ENCODE data around the gene ZIC1. TPM values are rescaled to one million over a fixed set of nuclear protein-coding genes. Genes with fewer than 3 reads are reported as not detected.

Gene ZIC1
- total RNA-seq: not detected
- long read RNA-seq: 0 reads

- DNase-seq (ENCODE audit: low spot score): no peak
- intact Hi-C loops (cut with DNase I): no loop called here
Measured at GRCh38 chr3:147409143-147410115, at the start of gene ZIC1. Gene ZIC1 (plus strand): TSS chr3:147409365. CDS start chr3:147410113, 748 bp downstream.

GRCh38 chr3:147360051-147360439 is 49.1 kb upstream of the ZIC1 start:
- DNase-seq (ENCODE audit: low spot score): no peak
- intact Hi-C loops (cut with DNase I): no loop called here

GRCh38 chr3:147360646-147361453 is 48.3 kb upstream of the ZIC1 start:
- no peak for DNase-seq (ENCODE audit: low spot score)
- intact Hi-C loops (cut with DNase I): no loop called here

DNA sequence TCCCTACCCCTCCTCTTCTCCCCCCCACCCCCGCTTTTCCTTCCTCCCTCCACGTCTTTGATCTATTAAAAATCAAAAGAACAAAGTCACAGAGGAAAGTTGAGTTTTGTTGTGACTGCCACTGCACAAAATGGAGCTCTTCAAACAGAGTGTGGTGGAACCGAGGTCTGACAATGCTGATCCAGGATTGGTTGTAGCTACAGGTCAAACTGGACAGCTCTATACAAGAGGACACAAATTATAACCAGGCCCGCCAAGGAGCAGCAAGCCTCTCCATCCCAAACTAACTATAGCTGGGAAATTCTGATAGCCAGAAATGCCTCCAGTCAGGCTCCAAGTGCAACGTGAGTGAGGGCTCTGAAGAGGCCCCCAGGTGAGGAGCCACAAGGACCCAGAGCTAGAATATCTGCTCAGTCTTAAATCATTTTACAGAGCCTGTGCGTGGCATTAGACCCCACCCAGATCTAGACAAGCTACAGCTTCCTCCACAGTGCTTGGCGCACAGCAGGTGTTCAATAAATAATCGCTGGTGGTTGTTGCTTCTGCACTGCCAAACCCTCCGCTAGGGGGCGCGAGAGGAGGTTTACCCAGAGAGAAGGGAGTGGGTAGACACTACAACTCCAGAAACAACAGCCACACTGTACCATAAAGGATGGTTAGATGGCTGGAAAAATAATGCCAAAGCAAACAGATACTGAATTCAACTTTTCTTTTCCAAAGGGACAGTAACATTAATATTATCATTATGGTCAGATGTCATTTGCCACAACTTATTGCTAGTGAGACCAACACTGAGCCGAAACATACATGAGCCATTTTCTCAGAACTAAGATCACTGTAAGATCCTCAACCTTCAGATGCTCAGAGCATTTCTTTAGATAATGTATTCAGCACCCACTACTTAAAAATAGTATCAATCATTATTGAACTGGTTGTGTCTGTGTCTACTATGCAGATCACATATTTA is 47.4 kb upstream of the ZIC1 start:
- intact Hi-C loops (cut with DNase I): no loop called here
- DNase-seq (ENCODE audit: low spot score): no peak

- intact Hi-C loops (cut with DNase I): no loop called here
- no peak for DNase-seq (ENCODE audit: low spot score)
Measured at GRCh38 chr3:147364771-147365170, 44.4 kb upstream of the ZIC1 start.

DNA sequence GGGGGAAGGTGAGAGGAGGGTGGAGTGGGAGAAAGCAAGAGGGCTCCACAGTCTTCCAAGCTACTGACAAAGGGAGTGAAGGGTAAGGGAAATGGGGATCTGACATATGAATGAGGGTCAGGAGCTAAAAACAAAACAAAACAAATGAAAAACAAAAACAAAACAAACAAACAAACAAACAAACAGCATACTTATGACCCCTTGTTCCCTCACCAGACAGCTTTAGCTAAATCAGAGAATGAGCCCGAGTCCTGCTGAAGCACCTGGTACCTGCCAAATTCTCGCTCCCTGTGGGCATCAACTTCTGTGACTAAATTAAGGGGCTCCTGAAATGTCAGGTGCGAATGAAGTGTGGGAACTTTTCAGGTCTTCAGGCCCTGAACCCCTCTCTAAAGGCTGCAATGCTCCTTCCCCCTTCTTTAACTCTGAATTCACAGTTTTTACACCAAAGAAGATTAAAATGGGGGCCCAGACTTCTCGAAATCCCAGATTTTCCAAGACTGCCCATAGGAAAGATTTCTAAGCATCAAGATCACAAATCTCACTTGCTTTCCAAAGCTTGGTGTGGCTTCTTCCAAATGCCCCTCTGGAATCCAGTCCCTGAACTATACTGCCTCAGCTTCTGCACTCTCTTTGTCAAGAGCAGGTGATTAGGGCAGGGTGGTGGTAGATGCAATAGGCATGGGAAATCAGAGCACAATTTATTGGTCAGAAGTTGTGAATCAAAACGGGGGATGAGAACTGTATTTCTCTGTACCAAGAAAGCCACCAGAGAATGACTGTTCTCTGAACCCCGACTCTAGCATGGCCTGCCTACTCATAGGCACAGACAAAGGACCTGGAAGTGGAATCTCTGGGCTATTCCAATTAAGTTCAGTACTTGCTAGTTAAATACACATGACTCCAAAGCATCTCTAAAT is 43.7 kb upstream of the ZIC1 start:
- no peak for DNase-seq (ENCODE audit: low spot score)
- intact Hi-C loops (cut with DNase I): no loop called here

GRCh38 chr3:147367676-147368075 is 41.5 kb upstream of the ZIC1 start:
- DNase-seq (ENCODE audit: low spot score): no peak
- intact Hi-C loops (cut with DNase I): no loop called here

GRCh38 chr3:147368151-147368550 is 41.0 kb upstream of the ZIC1 start:
- DNase-seq (ENCODE audit: low spot score): no peak
- intact Hi-C loops (cut with DNase I): no loop called here

GRCh38 chr3:147368561-147369221 is 40.5 kb upstream of the ZIC1 start:
- DNase-seq (ENCODE audit: low spot score): no peak
- intact Hi-C loops (cut with DNase I): no loop called here

- no peak for DNase-seq (ENCODE audit: low spot score)
- intact Hi-C loops (cut with DNase I): no loop called here
Measured at GRCh38 chr3:147369231-147369630, 39.9 kb upstream of the ZIC1 start.

- intact Hi-C loops (cut with DNase I): no loop called here
- no peak for DNase-seq (ENCODE audit: low spot score)
Measured at GRCh38 chr3:147369661-147370123, 39.5 kb upstream of the ZIC1 start.

GRCh38 chr3:147370349-147370748 is 38.8 kb upstream of the ZIC1 start:
- no peak for DNase-seq (ENCODE audit: low spot score)
- intact Hi-C loops (cut with DNase I): no loop called here

DNA sequence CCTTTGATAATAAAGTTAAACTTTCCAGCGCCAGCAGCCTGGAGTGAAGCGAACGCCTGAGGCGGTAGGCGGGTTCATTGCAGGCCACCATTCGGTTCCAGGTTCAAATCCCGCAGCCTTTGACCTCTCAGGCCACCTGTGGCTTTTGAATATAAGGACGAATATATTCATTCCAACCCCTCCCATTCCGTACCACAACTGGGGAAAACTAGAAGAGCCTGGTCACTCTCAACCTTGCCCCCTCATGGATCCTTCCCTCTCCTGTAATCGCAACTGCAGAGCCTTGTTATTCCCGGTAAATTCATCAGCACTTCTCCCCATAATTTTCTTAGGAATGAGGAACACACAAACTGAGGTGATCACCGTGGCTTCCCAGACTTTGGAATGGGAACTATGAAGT is 38.0 kb upstream of the ZIC1 start:
- no peak for DNase-seq (ENCODE audit: low spot score)
- intact Hi-C loops (cut with DNase I): no loop called here

DNA sequence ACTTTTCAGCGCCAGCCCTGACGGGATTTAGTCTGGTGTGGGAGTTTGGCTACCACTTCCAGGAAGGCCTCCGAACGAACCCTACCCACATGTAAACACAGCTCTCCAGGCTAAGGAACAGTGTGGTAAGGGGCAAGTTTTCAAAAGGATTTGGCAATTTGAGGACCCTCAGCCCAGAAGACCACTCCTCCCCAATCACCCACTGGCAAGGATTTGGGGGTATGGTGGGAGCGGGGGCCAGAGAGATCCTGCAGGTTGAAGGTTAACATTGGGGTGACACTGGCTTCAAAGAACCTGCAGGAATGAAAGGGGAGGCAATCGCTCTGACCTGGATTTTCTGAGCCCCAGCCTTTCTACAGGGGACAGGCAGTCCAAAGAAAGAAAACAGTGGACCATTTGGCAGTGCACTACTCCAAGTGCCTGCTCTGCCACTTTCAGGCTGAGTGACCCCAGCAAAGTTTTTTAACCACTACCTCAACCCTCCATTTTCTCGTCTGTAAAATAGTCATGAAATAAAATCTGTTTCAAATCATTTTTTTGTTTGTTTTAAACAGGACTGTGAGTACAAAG is 37.3 kb upstream of the ZIC1 start:
- no peak for DNase-seq (ENCODE audit: low spot score)
- intact Hi-C loops (cut with DNase I): no loop called here

GRCh38 chr3:147372525-147373027 is 36.6 kb upstream of the ZIC1 start:
- no peak for DNase-seq (ENCODE audit: low spot score)
- intact Hi-C loops (cut with DNase I): no loop called here

- DNase-seq (ENCODE audit: low spot score): no peak
- intact Hi-C loops (cut with DNase I): no loop called here
Measured at GRCh38 chr3:147373301-147373700, 35.9 kb upstream of the ZIC1 start.
